Mesothelial cell of epicardium (in vitro differentiated cells): ENCODE results near the gene UBE2E3. TPM values are rescaled to one million over a fixed set of nuclear protein-coding genes. Genes with fewer than 3 reads are reported as not detected.

Experiments used
- DNase-seq, 2 experiments: peaks; one replicate each; pipeline ENCODE4 v3.0.0; 2021; ENCODE audit warnings: low spot score in 2 of 2; ENCODE audit not compliant: unreplicated experiment in 2 of 2
- H3K27ac Mint-ChIP-seq: 2 replicates; pipeline ENCODE4 v1.8.0; 2021; ENCODE audit warnings: mixed read lengths
- H3K27me3 Mint-ChIP-seq: 2 replicates; pipeline ENCODE4 v1.8.0; 2021; ENCODE audit warnings: low read depth, mixed read lengths
- H3K36me3 Mint-ChIP-seq: 2 replicates; pipeline ENCODE4 v1.8.0; 2021; ENCODE audit warnings: mixed read lengths
- H3K4me1 Mint-ChIP-seq: 2 replicates; pipeline ENCODE4 v1.8.0; 2021; ENCODE audit warnings: mixed read lengths
- H3K4me3 Mint-ChIP-seq: 2 replicates; pipeline ENCODE4 v1.8.0; 2021; ENCODE audit warnings: mild to moderate bottlenecking, moderate library complexity, mixed read lengths
- H3K9me3 Mint-ChIP-seq: 2 replicates; pipeline ENCODE4 v1.8.0; 2021; ENCODE audit warnings: mixed read lengths
- CTCF ChIP-seq: fragments of 200-600 bp; sonication (generic); IDR thresholded peaks from one replicate; pipeline ENCODE4 v1.5.0; 2021; ENCODE audit warnings: antibody characterized with exemption; ENCODE audit not compliant: unreplicated experiment
- total RNA-seq: library from RNA; stranded (reverse); gene quantifications from 3 replicates; pipeline ENCODE4 v1.2.1, GENCODE V29; 2021

Gene UBE2E3
- total RNA-seq, 1 donor from 2014 or later: 112 TPM

- DNase-seq: no peak
- TF ChIP-seq CTCF: no peak
- no peaks in the 10 kb centered on the region for H3K36me3 Mint-ChIP-seq
- no peaks in the 10 kb centered on the region for H3K9me3 Mint-ChIP-seq
- H3K27ac Mint-ChIP-seq: no peak overlapping the region
- peaks cover 2% of the 10 kb centered on the region for H3K27me3 Mint-ChIP-seq
- no peaks in the 10 kb centered on the region for H3K4me1 Mint-ChIP-seq
- H3K4me3 Mint-ChIP-seq: no peak overlapping the region
These were observed 37.1 kb upstream of the UBE2E3 start for GRCh38 chr2:180943275-180943674.

GRCh38 chr2:180944372-180944771, 36.0 kb upstream of the UBE2E3 start:
- no peak for TF ChIP-seq CTCF
- H3K27ac Mint-ChIP-seq: no peak overlapping the region
- H3K36me3 Mint-ChIP-seq: no peaks in the 10 kb centered on the region
- no peaks in the 10 kb centered on the region for H3K27me3 Mint-ChIP-seq
- no peak overlapping the region for H3K4me3 Mint-ChIP-seq
- DNase-seq: no peak
- H3K4me1 Mint-ChIP-seq: no peaks in the 10 kb centered on the region
- no peaks in the 10 kb centered on the region for H3K9me3 Mint-ChIP-seq

GRCh38 chr2:180947208-180947689, 33.2 kb upstream of the UBE2E3 start:
- H3K36me3 Mint-ChIP-seq: no peaks in the 10 kb centered on the region

GRCh38 chr2:180949896-180950295, 30.5 kb upstream of the UBE2E3 start:
- no peak for TF ChIP-seq CTCF
- peaks cover 8% of the 10 kb centered on the region for H3K9me3 Mint-ChIP-seq
- H3K27me3 Mint-ChIP-seq: no peaks in the 10 kb centered on the region
- H3K27ac Mint-ChIP-seq: no peak overlapping the region
- H3K4me3 Mint-ChIP-seq: no peak overlapping the region
- H3K4me1 Mint-ChIP-seq: no peaks in the 10 kb centered on the region
- no peak for DNase-seq
- H3K36me3 Mint-ChIP-seq: no peaks in the 10 kb centered on the region

More at GRCh38 chr2:180947208-180947689, 33.2 kb upstream of the UBE2E3 start:
- no peak for TF ChIP-seq CTCF
- Mint-ChIP-seq H3K9me3 (no peaks in the 10 kb centered on the region), H3K27ac (no peak overlapping the region), H3K27me3 (no peaks in the 10 kb centered on the region), H3K4me3 (no peak overlapping the region), H3K4me1 (no peaks in the 10 kb centered on the region)
- DNase-seq: no peak

- no peak for DNase-seq
- no peak overlapping the region for H3K4me3 Mint-ChIP-seq
- no peak for TF ChIP-seq CTCF
- H3K9me3 Mint-ChIP-seq: peaks cover 8% of the 10 kb centered on the region
- peaks cover 2% of the 10 kb centered on the region for H3K27me3 Mint-ChIP-seq
- no peak overlapping the region for H3K27ac Mint-ChIP-seq
- H3K4me1 Mint-ChIP-seq: no peaks in the 10 kb centered on the region
- no peaks in the 10 kb centered on the region for H3K36me3 Mint-ChIP-seq
These were observed 28.3 kb upstream of the UBE2E3 start for GRCh38 chr2:180952082-180952481.
